Measurements from ENCODE around the gene HIF1AN. TPM values are rescaled to one million over a fixed set of nuclear protein-coding genes. Genes with fewer than 3 reads are reported as not detected.

HIF1AN gene
- total RNA-seq, 1 donor from 2014 or later, result 59.9 TPM

DNA sequence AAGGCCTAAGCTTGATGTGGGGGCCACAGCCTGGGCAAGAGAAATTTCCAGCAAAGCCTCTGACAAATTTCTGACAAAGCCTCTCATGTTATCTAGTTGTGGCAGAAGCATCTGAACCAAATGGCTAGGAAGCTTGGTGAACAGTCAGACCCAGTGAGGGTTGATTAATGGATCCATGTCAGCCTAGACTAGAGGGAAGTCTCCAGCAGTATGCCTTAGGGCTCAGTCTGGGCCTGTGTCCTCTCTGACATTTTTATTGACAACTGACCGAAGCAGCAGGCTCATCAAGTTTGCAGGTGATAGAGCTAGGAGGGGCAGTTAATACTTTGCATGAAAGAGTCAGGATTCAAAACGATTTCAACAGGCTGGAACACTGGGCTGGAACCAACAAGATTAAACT, 25.3 kb downstream of the HIF1AN start:
- intact Hi-C loops (cut with micrococcal nuclease), result loop anchor here (5.0 kb wide), 1 partner anchor 436 kb away; the partner anchor contains the start of gene LZTS2
- Mint-ChIP-seq H3K9me3 (no peaks in the 10 kb centered on the region), H3K4me1 (peaks cover 15% of the 10 kb centered on the region), H3K27ac (no peak overlapping the region), H3K36me3 (ENCODE audit: low read depth) (peaks cover 17% of the 10 kb centered on the region), H3K4me3 (no peak overlapping the region), H3K27me3 (peaks cover 34% of the 10 kb centered on the region)
- ATAC-seq (ENCODE audit: low read depth), result no peak
- DNase-seq, result no peak
- TF ChIP-seq, protein P1, sequence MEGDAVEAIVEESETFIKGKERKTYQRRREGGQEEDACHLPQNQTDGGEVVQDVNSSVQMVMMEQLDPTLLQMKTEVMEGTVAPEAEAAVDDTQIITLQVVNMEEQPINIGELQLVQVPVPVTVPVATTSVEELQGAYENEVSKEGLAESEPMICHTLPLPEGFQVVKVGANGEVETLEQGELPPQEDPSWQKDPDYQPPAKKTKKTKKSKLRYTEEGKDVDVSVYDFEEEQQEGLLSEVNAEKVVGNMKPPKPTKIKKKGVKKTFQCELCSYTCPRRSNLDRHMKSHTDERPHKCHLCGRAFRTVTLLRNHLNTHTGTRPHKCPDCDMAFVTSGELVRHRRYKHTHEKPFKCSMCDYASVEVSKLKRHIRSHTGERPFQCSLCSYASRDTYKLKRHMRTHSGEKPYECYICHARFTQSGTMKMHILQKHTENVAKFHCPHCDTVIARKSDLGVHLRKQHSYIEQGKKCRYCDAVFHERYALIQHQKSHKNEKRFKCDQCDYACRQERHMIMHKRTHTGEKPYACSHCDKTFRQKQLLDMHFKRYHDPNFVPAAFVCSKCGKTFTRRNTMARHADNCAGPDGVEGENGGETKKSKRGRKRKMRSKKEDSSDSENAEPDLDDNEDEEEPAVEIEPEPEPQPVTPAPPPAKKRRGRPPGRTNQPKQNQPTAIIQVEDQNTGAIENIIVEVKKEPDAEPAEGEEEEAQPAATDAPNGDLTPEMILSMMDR (IDR thresholded peaks at IDR 0.05), result no peak
- CTCF ChIA-PET, result interaction anchor here (0.9 to 1.2 kb wide), 3 partner anchors 182 to 321 kb away, joined by 3 to 4 read pairs (median 3); no protein-coding TSS in a partner anchor
- POLR2A ChIA-PET, result no interaction called here

DNA sequence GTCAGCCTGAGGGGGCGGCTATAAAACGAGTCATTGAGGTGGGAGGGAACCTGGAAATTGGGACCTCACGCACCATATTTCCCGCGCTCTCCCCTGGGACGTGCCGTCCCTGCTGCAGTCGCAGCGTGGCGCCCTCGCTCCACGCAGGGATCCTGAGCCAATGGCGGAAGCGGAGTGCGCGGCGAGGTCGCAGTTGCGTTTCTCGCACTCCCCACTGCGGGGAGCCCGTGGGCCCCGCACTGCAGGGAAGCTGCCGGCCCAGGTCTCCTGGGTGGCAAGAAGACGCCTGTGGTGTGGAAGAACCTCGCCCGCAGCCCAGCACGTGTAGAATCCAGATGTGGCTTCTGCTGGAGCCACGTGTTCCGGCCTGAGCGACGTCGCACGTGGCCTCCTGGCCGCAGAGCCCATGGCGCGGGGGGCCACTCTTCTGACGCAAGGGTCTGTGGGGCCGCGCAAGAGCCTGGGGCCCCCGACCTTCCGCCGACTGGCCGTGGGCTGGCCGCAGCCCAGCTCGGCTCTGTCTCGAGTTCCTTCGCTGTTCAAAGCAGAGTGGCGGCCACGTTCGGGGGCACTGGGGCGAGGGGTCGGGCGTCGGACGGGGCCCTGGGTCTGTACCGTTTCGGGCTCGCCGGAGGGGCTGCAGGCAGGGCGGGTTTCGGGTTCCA, 26.4 kb downstream of the HIF1AN start:
- Mint-ChIP-seq H3K27me3 (peaks cover 45% of the 10 kb centered on the region), H3K36me3 (ENCODE audit: low read depth) (peaks cover 6% of the 10 kb centered on the region), H3K4me3 (peak overlapping the region; percentile 20), H3K27ac (no peak overlapping the region), H3K4me1 (peaks cover 15% of the 10 kb centered on the region), H3K9me3 (no peaks in the 10 kb centered on the region)
- ATAC-seq (ENCODE audit: low read depth) (peak; percentile 98), DNase-seq (peak; percentile 62)
- ChIA-PET POLR2A (no interaction called here), CTCF (interaction anchor here (0.7 to 1.7 kb wide), 3 partner anchors 9 to 316 kb away, joined by 4 to 6 read pairs (median 4); no protein-coding TSS in a partner anchor)
- TF ChIP-seq, protein P1 (IDR thresholded peaks at IDR 0.05), result no peak
- intact Hi-C loops (cut with micrococcal nuclease), result loop anchor here (1.0 to 5.0 kb wide), 6 partner anchors 181 to 452 kb away; partner anchors contain the start of gene LZTS2

DNA sequence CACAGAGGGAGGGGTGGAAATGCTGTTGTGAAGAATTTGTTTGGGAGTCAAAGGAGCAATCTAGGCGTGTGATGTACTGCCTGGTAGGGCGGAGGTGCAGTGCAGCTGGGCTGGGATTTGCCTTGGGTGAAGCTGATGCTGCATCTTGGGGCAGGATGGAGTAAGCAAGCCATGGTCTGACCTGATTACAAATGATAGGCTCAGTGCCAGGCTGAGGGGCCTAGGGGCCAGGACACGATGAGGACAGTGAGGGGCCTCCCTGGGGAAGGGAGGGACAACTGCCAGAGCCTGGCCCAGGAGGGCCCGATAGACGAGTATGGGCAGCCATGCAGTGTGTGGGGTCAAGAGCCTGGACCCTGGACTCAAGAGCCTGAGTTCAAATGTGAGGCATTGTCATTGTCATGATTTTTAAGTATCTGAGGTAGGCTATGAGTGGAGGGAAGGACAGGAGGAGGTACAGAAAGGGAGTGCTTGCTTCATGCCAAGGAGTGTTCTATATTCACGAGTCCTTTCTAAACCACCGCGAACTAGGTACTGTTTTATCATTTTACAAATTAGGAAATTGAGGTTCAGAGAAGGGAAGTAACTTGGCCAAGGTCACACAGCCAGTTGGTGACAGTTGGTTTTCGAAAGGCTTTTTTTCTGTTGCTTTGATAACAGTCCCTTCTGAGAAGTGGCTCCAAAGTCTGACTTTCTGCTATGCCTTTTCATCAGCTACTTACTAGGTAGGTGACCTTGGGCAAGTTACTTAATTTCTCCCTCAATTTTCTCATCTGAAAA, 29.7 kb downstream of the HIF1AN start:
- ChIA-PET CTCF (no interaction called here), POLR2A (no interaction called here)
- no peak for ATAC-seq (ENCODE audit: low read depth)
- peaks cover 15% of the 10 kb centered on the region for H3K4me1 Mint-ChIP-seq
- intact Hi-C loops (cut with micrococcal nuclease), result no loop called here
- TF ChIP-seq, protein P1 (IDR thresholded peaks at IDR 0.05), result no peak
- no peaks in the 10 kb centered on the region for H3K36me3 Mint-ChIP-seq (ENCODE audit: low read depth)
- H3K27ac Mint-ChIP-seq, result no peak overlapping the region
- H3K4me3 Mint-ChIP-seq, result no peak overlapping the region
- H3K9me3 Mint-ChIP-seq, result no peaks in the 10 kb centered on the region
- no peak for DNase-seq
- peaks cover 54% of the 10 kb centered on the region for H3K27me3 Mint-ChIP-seq

DNA sequence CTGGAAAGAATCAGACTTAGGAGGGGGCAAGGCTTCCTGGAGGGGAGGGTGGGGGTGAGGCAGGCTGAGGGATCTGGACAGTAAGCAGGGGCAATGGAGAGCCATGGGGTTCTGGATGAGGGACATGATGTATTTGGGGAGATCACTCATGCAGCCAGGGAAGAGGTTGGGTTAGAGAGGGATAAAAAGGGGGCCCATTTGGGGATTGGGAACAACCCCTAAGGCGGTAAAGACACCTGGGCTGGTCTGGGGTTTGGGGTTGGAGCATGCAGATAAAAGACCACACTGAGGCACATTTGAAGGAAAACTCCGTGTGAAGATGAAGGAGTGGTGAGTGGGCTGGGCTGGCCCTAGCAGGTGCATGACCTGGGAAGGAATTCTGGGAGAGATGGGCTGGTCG, 30.8 kb downstream of the HIF1AN start:
- DNase-seq, result no peak
- Mint-ChIP-seq H3K9me3 (no peaks in the 10 kb centered on the region), H3K4me1 (peaks cover 10% of the 10 kb centered on the region), H3K4me3 (no peak overlapping the region), H3K27ac (no peak overlapping the region), H3K27me3 (peaks cover 52% of the 10 kb centered on the region), H3K36me3 (ENCODE audit: low read depth) (no peaks in the 10 kb centered on the region)
- ChIA-PET CTCF (no interaction called here), POLR2A (interaction anchor here (0.7 kb wide), 1 partner anchor 494 kb away, joined by 4 read pairs; no protein-coding TSS in a partner anchor)
- intact Hi-C loops (cut with micrococcal nuclease), result no loop called here
- ATAC-seq (ENCODE audit: low read depth), result no peak
- TF ChIP-seq, protein P1 (IDR thresholded peaks at IDR 0.05), result no peak

DNA sequence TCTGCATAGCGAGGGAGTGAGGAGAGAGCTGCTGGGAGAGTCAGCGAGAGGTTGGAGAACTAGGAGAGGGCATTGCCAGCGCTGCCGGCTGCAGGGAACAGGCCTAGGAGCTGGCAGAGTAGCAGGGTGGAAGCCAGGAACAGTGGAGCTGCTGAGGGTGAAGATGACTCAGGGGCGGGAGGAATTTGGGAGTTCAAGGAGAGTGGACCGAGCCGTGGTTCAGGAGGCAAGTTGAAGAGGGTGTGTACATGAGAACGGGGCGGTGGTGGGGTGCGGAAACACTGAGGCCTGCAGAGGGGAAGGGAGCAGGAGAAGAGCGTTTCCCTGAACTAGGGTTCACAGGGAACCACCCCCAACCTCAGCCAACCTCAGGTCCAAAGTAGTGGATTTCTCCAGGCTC, 31.5 kb downstream of the HIF1AN start:
- intact Hi-C loops (cut with micrococcal nuclease), result no loop called here
- no peaks in the 10 kb centered on the region for H3K36me3 Mint-ChIP-seq (ENCODE audit: low read depth)
- CTCF ChIA-PET, result no interaction called here
- no peak for ATAC-seq (ENCODE audit: low read depth)
- no peaks in the 10 kb centered on the region for H3K9me3 Mint-ChIP-seq
- no peak overlapping the region for H3K4me3 Mint-ChIP-seq
- peaks cover 48% of the 10 kb centered on the region for H3K27me3 Mint-ChIP-seq
- peaks cover 5% of the 10 kb centered on the region for H3K4me1 Mint-ChIP-seq
- POLR2A ChIA-PET, result no interaction called here
- H3K27ac Mint-ChIP-seq, result no peak overlapping the region
- no peak for DNase-seq
- TF ChIP-seq, protein P1 (IDR thresholded peaks at IDR 0.05), result no peak

All from activated B cell treated with CpG ODN at 0.5 μM for 24 hours (primary cell).